Measurements from ENCODE around the gene MALRD1. TPM values are rescaled to one million over a fixed set of nuclear protein-coding genes. Genes with fewer than 3 reads are reported as not detected.

Gene MALRD1
- total and polyA plus RNA-seq, 2 of the 8 experiments (the other 6 are each of a cell fraction or from before 2014, with no cell fraction given) = 0.32 to 0.35 TPM

GRCh38 chr10:19077276-19077675, 28.7 kb downstream of the MALRD1 start (continued):
- TF ChIP-seq, protein P1, sequence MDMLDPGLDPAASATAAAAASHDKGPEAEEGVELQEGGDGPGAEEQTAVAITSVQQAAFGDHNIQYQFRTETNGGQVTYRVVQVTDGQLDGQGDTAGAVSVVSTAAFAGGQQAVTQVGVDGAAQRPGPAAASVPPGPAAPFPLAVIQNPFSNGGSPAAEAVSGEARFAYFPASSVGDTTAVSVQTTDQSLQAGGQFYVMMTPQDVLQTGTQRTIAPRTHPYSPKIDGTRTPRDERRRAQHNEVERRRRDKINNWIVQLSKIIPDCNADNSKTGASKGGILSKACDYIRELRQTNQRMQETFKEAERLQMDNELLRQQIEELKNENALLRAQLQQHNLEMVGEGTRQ (IDR thresholded peaks at IDR 0.05; ENCODE audit: low read length) = no peak
- TF ChIP-seq, protein P2, sequence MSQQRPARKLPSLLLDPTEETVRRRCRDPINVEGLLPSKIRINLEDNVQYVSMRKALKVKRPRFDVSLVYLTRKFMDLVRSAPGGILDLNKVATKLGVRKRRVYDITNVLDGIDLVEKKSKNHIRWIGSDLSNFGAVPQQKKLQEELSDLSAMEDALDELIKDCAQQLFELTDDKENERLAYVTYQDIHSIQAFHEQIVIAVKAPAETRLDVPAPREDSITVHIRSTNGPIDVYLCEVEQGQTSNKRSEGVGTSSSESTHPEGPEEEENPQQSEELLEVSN (IDR thresholded peaks at IDR 0.05) = no peak
- TF ChIP-seq SP2 (IDR thresholded peaks at IDR 0.05; ENCODE audit: low read length) (no peak), ASH2L (IDR thresholded peaks at IDR 0.05; ENCODE audit: low read length) (no peak), MAFK (IDR thresholded peaks at IDR 0.05; ENCODE audit: low read depth, low read length) (no peak), EGR1 (IDR thresholded peaks at IDR 0.05; ENCODE audit: borderline replicate concordance, low read depth, low read length) (no peak), TBP (IDR thresholded peaks at IDR 0.05; ENCODE audit: low read depth, low read length) (no peak), KDM5A (IDR thresholded peaks at IDR 0.05; ENCODE audit: low read length) (no peak), CBX8 (IDR thresholded peaks at IDR 0.05; ENCODE audit: borderline replicate concordance, low read depth, low read length) (no peak), SRF (IDR thresholded peaks at IDR 0.05; ENCODE audit: low read depth, low read length) (no peak), SIRT6 (IDR thresholded peaks at IDR 0.05; ENCODE audit: low read length) (no peak)
- TF ChIP-seq, protein P3, sequence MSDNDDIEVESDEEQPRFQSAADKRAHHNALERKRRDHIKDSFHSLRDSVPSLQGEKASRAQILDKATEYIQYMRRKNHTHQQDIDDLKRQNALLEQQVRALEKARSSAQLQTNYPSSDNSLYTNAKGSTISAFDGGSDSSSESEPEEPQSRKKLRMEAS (IDR thresholded peaks at IDR 0.05) = no peak
